PC-9 (cell line): ENCODE measurements around the gene CERS3.

Source experiments
- EZH2 ChIP-seq: fragments of 200-600 bp; sonication (generic); IDR thresholded peaks from 2 replicates; pipeline ENCODE4 v1.8.0; 2017; ENCODE audit warnings: antibody characterized with exemption, low read depth
- TF ChIP-seq, protein P1 (sequence below): fragments of 200-600 bp; sonication (generic); conservative IDR thresholded peaks from 2 replicates; pipeline ENCODE4 v1.6.1; 2017; ENCODE audit warnings: mixed run types, antibody characterized with exemption, mild to moderate bottlenecking, moderate library complexity

DNA sequence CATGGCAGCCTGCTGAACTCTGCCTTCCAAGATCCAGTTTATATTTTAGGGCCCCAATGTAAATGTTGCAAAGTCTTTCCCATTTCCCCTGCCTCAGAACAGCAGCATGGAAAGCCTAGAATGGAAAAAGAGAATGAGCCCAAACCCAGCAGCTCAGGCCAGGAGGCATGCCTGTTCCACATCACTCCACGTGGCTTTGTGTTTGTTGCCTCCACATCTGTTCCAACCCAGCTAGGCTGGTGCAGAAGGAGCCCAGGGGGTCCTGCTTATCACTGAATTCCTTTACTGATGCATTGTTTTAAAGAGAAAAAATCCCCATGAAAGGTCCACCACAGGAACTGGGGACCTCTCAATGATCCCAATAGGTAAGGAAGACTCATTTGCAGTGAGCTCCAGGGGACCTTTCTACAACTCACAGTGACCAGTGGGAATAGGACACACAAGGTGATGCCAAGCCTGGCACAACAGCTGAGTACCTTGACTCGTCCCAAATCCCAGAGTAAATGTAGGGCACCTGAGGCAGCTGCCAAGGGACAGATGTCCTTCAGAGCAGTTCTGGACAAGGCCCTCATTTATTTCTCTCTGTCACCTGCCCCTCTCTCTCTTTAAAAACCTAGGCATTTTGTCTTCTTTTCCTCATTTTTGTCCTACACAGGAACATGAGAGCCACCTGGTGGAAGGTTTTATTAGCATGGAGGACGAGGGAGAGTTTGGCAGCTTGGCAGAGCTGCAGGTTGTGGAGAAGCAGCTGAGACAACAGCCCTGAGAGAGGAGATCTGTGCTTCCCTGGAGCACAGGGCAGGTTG, 145.2 kb downstream of the CERS3 start:
- TF ChIP-seq, protein P1, sequence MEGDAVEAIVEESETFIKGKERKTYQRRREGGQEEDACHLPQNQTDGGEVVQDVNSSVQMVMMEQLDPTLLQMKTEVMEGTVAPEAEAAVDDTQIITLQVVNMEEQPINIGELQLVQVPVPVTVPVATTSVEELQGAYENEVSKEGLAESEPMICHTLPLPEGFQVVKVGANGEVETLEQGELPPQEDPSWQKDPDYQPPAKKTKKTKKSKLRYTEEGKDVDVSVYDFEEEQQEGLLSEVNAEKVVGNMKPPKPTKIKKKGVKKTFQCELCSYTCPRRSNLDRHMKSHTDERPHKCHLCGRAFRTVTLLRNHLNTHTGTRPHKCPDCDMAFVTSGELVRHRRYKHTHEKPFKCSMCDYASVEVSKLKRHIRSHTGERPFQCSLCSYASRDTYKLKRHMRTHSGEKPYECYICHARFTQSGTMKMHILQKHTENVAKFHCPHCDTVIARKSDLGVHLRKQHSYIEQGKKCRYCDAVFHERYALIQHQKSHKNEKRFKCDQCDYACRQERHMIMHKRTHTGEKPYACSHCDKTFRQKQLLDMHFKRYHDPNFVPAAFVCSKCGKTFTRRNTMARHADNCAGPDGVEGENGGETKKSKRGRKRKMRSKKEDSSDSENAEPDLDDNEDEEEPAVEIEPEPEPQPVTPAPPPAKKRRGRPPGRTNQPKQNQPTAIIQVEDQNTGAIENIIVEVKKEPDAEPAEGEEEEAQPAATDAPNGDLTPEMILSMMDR, result peak; percentile 77
- no peak for TF ChIP-seq EZH2
